H1 (cell line): ENCODE data around the gene CIC. TPM values are rescaled to one million over a fixed set of nuclear protein-coding genes. Genes with fewer than 3 reads are reported as not detected.

Experiments used
- BRCA1 ChIP-seq: IDR thresholded peaks from 2 replicates; pipeline ENCODE4 v1.6.1; 2012; ENCODE audit warnings: low read depth, low read length, improper control_type of control experiment
- USF2 ChIP-seq: IDR thresholded peaks from 2 replicates; pipeline ENCODE4 v1.6.1; 2011; ENCODE audit warnings: low read length, improper control_type of control experiment
- polyA plus RNA-seq, 7 experiments: library from polyadenylated mRNA; depleted of rRNA in 3 of 7; stranded (reverse) in 5 of 7; unstranded in 2 of 7; fragments of >200 nt in 5 of 7; fragments of 200-250 nt in 2 of 7; gene quantifications; 1 replicate in 5 of 7; 2 replicates in 1 of 7; 4 replicates in 1 of 7; pipeline versions ENCODE4 v1.2.1 to v1.2.3, GENCODE V29; 2011 to 2013; ENCODE audit warnings: missing spikeins in 2 of 7, mixed read lengths in 2 of 7
- total RNA-seq: library from RNA; stranded (reverse); fragmentation: NEBNext Ultra II Directional; extraction: Animal tissue kit (Norgen Biotek cat#: 25700); gene quantifications from 2 replicates; pipeline ENCODE4 v1.2.1, GENCODE V29; 2021

Gene CIC
- total and polyA plus RNA-seq, 2 of the 8 experiments (the other 6 are each of a cell fraction or from before 2014, with no cell fraction given): 13.2 to 43.6 TPM

- no peak for TF ChIP-seq BRCA1
- TF ChIP-seq USF2: no peak
Observed at GRCh38 chr19:42229301-42229854, 39.7 kb upstream of the CIC start (continued).
